OCI-LY7 (cell line): ENCODE results near the gene RARA.

Source experiments
- CTCF ChIP-seq: fragments of 200-600 bp; sonication (generic); conservative IDR thresholded peaks from 2 replicates; pipeline ENCODE4 v1.5.1; 2014; ENCODE audit warnings: mild to moderate bottlenecking, antibody characterized with exemption, low read length, moderate library complexity, mixed read lengths
- EZH2phosphoT487 ChIP-seq: fragments of 200-600 bp; sonication (generic); IDR thresholded peaks from 2 replicates; pipeline ENCODE4 v1.6.1; 2018; ENCODE audit warnings: low read depth, borderline replicate concordance, mild to moderate bottlenecking, mixed run types, antibody characterized with exemption, low read length, moderate library complexity, mixed read lengths

GRCh38 chr17:40346765-40347158, 37.8 kb downstream of the RARA start:
- TF ChIP-seq EZH2phosphoT487 (no peak), CTCF (no peak)
